Left ventricle myocardium inferior (tissue), 1 donor: ENCODE data around the gene TFF3. TPM values are rescaled to one million over a fixed set of nuclear protein-coding genes. Genes with fewer than 3 reads are reported as not detected.

Source experiments
- DNase-seq: peaks from one replicate; pipeline ENCODE4 v3.0.0-alpha.2; 2020
- H3K27ac ChIP-seq: fragments of 200-600 bp; replicated peaks from 2 replicates; pipeline ENCODE4 v1.8.0; 2021
- H3K27me3 ChIP-seq: fragments of 200-600 bp; 2 replicates; pipeline ENCODE4 v1.8.0; 2021; ENCODE audit warnings: low read depth
- H3K36me3 ChIP-seq: fragments of 200-600 bp; 2 replicates; pipeline ENCODE4 v1.8.0; 2021
- H3K4me1 ChIP-seq: fragments of 200-600 bp; 2 replicates; pipeline ENCODE4 v1.8.0; 2021
- H3K4me3 ChIP-seq: fragments of 200-600 bp; 2 replicates; pipeline ENCODE4 v1.8.0; 2021; ENCODE audit warnings: mild to moderate bottlenecking, moderate library complexity
- H3K9me3 ChIP-seq: fragments of 200-600 bp; replicated peaks from 2 replicates; pipeline ENCODE4 v1.8.0; 2021
- intact Hi-C: fragments of 100-400 bp; cut with micrococcal nuclease; formaldehyde crosslinking; loops from one replicate; pipeline ENCODE4 v1.11.0; 2022
- total RNA-seq: library from RNA; stranded (reverse); fragmentation: NEBNext Ultra II Directional; extraction: Animal tissue kit (Norgen Biotek cat#: 25700); gene quantifications from one replicate; pipeline ENCODE4 v1.2.1, GENCODE V29; 2021
- TF ChIP-seq, protein P1 (sequence below): fragments of 200-600 bp; IDR thresholded peaks from 2 replicates; pipeline ENCODE4 v1.8.0; 2021; ENCODE audit warnings: antibody characterized with exemption, mild to moderate bottlenecking, borderline replicate concordance
- donor health status: DM: no; HTN: yes; CAD: no; lungs with severe emphysema.

The TFF3 gene
- total RNA-seq, 1 donor from 2014 or later, result 2.9 TPM

DNA sequence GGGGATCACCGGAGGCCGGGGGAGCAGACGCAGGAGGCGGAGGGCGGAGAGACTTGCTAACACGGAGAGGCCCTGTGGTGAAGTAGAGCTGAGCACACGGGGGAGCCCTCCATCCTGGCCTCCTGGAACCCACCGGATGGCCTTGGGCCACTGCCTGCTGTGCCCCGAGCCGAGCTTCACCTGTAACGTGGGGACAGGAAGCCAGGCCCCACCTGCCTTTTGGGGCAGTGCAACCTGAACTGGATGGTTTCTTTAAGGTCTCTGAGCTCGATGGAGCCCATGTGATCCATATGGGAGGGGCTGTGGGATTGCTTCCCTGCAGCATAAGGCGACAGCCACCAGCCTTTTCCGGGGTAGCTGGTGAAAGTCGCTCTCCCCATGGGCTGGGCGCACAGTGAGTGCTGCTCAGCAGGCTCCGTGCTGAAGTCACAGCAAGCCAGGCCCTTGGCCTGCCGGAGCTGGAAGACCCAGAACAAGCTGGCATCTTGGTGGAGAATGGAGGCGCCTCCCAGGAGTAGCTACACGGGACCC, 35.8 kb downstream of the TFF3 start:
- no peak overlapping the region for H3K27ac ChIP-seq
- DNase-seq, result no peak
- H3K4me1 ChIP-seq, result no peaks in the 10 kb centered on the region
- intact Hi-C loops, result no loop called here
- H3K36me3 ChIP-seq, result peaks cover 43% of the 10 kb centered on the region
- no peaks in the 10 kb centered on the region for H3K9me3 ChIP-seq
- TF ChIP-seq, protein P1, sequence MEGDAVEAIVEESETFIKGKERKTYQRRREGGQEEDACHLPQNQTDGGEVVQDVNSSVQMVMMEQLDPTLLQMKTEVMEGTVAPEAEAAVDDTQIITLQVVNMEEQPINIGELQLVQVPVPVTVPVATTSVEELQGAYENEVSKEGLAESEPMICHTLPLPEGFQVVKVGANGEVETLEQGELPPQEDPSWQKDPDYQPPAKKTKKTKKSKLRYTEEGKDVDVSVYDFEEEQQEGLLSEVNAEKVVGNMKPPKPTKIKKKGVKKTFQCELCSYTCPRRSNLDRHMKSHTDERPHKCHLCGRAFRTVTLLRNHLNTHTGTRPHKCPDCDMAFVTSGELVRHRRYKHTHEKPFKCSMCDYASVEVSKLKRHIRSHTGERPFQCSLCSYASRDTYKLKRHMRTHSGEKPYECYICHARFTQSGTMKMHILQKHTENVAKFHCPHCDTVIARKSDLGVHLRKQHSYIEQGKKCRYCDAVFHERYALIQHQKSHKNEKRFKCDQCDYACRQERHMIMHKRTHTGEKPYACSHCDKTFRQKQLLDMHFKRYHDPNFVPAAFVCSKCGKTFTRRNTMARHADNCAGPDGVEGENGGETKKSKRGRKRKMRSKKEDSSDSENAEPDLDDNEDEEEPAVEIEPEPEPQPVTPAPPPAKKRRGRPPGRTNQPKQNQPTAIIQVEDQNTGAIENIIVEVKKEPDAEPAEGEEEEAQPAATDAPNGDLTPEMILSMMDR, result no peak
- no peak overlapping the region for H3K4me3 ChIP-seq
- no peaks in the 10 kb centered on the region for H3K27me3 ChIP-seq

DNA sequence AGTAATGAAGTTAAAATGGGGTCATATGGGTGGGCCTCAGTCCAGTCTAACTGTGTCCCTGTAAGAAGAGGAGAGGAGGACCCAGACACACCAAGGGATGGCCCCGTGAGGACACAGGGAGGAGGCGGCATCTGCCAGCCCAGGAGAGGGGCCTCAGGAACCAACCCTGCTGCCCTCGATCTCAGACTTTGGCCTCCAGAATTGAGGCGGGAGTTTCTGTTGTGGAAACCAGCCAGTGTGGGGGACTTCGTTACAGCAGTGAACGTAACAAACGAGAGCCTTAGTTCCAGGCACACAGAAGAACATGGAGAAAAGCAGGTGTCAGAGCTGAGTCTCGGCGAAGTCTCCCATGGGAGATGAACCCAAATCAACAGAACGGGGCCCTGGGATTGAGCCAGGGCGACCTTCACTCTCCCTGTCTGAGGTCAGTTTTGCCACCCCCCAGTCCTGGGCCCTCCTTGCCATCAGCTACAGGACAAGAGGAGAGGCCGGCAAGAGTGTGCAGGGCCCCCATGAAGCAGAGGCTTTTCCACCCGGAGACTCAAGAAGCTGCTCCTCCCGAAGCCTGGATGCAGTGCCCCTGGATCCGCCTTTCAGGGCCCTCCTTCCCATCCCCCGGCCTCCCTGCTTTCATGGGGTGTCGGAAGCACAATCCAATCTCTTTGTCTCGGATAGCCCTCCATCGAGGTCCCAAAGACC, 36.6 kb downstream of the TFF3 start:
- peaks cover 44% of the 10 kb centered on the region for H3K36me3 ChIP-seq
- no peak for DNase-seq
- no peaks in the 10 kb centered on the region for H3K27me3 ChIP-seq
- TF ChIP-seq, protein P1, result no peak
- intact Hi-C loops, result no loop called here
- H3K9me3 ChIP-seq, result no peaks in the 10 kb centered on the region
- H3K4me1 ChIP-seq, result no peaks in the 10 kb centered on the region
- no peak overlapping the region for H3K4me3 ChIP-seq
- no peak overlapping the region for H3K27ac ChIP-seq

DNA sequence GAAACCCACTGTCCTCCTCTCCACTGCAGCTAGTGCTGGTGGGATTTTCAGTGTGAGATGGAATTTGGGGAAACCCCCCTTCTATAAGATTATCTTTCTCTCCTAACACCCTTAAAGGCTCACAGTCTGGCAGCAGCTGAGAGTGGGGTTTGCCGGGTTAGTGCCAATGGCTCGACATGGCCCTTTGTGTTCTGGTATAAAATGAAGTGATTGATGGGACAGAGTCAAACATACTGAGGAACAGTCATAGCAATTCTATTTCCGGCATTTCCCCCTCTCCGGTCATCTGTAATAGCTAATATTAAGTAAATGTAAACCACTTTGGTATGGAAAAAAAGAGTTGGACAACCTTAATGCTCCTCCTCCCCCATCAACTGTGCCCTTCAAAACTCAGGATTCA, 37.6 kb downstream of the TFF3 start:
- TF ChIP-seq, protein P1, result no peak
- no peak overlapping the region for H3K4me3 ChIP-seq
- no peaks in the 10 kb centered on the region for H3K4me1 ChIP-seq
- intact Hi-C loops, result no loop called here
- H3K9me3 ChIP-seq, result no peaks in the 10 kb centered on the region
- DNase-seq, result no peak
- no peaks in the 10 kb centered on the region for H3K27me3 ChIP-seq
- H3K36me3 ChIP-seq, result peaks cover 46% of the 10 kb centered on the region
- H3K27ac ChIP-seq, result no peak overlapping the region

DNA sequence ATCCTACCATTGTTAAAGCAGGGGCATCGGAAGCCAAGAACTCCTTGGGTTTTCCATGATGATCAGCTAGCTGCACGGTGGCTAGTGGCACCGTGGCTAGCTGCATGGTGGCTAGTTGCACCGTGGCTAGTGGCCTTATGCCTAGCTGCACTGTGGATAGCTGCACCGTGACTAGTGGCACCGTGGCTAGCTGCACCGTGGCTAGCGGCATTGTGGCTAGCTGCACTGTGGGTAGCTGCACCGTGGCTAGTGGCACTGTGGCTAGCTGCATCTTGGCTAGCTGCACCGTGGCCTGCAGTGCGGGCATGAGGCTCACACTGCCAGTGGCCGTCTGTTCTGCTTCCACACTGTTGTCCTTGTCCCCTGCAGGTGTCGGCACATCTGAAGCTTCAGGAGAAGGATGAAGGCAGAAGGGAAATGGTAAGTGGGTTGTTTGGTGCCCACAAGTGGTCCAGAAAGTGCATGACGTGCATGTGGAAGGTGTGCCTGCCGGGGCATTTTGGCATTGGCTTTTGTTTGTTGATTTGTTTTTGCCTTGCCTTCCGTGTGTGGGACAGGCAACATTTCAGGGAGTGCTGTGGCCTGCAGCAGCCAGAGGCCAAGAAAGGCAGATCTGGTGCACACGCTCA, 38.6 kb downstream of the TFF3 start:
- DNase-seq, result no peak
- Histone ChIP-seq H3K27me3 (no peaks in the 10 kb centered on the region), H3K4me3 (no peak overlapping the region), H3K27ac (no peak overlapping the region), H3K36me3 (peaks cover 45% of the 10 kb centered on the region), H3K9me3 (no peaks in the 10 kb centered on the region), H3K4me1 (no peaks in the 10 kb centered on the region)
- TF ChIP-seq, protein P1, result peak; percentile 27
- intact Hi-C loops, result no loop called here

DNA sequence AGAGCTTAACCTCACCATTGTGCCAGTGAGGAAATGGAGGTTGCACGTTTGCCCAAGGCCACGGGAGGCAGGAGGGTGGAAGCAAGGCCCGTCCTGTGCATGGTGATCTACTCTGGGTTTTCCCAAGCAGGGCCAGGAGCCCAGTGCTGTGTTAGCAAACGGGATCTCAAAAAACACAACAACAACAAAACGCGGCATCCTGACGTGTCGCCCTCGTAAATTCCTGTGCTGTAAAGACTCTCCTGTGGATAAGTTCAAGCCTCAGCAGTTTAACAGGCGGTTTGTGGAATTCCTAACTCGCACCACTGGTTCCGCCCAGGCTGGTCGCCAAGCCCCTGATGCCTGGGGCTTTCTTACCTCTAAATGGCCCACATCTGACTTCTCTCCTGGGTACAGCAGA, 39.1 kb downstream of the TFF3 start:
- Histone ChIP-seq H3K4me1 (no peaks in the 10 kb centered on the region), H3K36me3 (peaks cover 46% of the 10 kb centered on the region), H3K27me3 (no peaks in the 10 kb centered on the region), H3K27ac (no peak overlapping the region), H3K9me3 (no peaks in the 10 kb centered on the region), H3K4me3 (no peak overlapping the region)
- TF ChIP-seq, protein P1, result no peak
- DNase-seq, result no peak
- intact Hi-C loops, result no loop called here
